ENCODE results near the gene INTU.

Gene INTU

GRCh38 chr4:127698789-127699200, 66.0 kb downstream of the INTU start:
- H3K79me2 ChIP-seq (ENCODE audit: insufficient read depth, low read length) = no peaks in the 10 kb centered on the region
- 0 out of 2 replicates have a peak, but pooled peaks cover 3% of the 10 kb centered on the region for H3K9me3 ChIP-seq (ENCODE audit: insufficient read depth, low read depth, low read length)
- H3K4me1 ChIP-seq (ENCODE audit: insufficient read depth, low read length, poor library complexity, severe bottlenecking) = no peaks in the 10 kb centered on the region
- no peak overlapping the region for H3K4me2 ChIP-seq (ENCODE audit: low read depth, low read length, poor library complexity, severe bottlenecking)
- H3K27me3 ChIP-seq (ENCODE audit: insufficient read depth, low read length, poor library complexity, severe bottlenecking) = no peaks in the 10 kb centered on the region
- H3K9me2 ChIP-seq (replicated peaks; ENCODE audit: low read depth, low read length) = no peaks in the 10 kb centered on the region
- H4K20me1 ChIP-seq (ENCODE audit: insufficient read depth, low read length, poor library complexity, severe bottlenecking) = no peaks in the 10 kb centered on the region
- TF ChIP-seq CTCF (conservative IDR thresholded peaks at IDR 0.05; ENCODE audit: low read length) (no peak), EZH2phosphoT487 (IDR thresholded peaks at IDR 0.05; ENCODE audit: borderline replicate concordance) (no peak)
- H2AFZ ChIP-seq (ENCODE audit: low read length) = no peak overlapping the region
- H3K9ac ChIP-seq (ENCODE audit: low read depth, low read length, poor library complexity, severe bottlenecking) = no peak overlapping the region
- H3K36me3 ChIP-seq (ENCODE audit: insufficient read depth, low read length) = no peaks in the 10 kb centered on the region
- no peak overlapping the region for H3K4me3 ChIP-seq (ENCODE audit: low read length, poor library complexity, severe bottlenecking)
- H3F3A ChIP-seq (ENCODE audit: low read depth) = no peaks in the 10 kb centered on the region

GRCh38 chr4:127708985-127709384, 76.2 kb downstream of the INTU start:
- no peaks in the 10 kb centered on the region for H3K4me1 ChIP-seq (ENCODE audit: insufficient read depth, low read length, poor library complexity, severe bottlenecking)
- no peak overlapping the region for H2AFZ ChIP-seq (ENCODE audit: low read length)
- no peak overlapping the region for H3K4me2 ChIP-seq (ENCODE audit: low read depth, low read length, poor library complexity, severe bottlenecking)
- no peak overlapping the region for H3K9ac ChIP-seq (ENCODE audit: low read depth, low read length, poor library complexity, severe bottlenecking)
- no peak overlapping the region for H3K4me3 ChIP-seq (ENCODE audit: low read length, poor library complexity, severe bottlenecking)
- no peaks in the 10 kb centered on the region for H4K20me1 ChIP-seq (ENCODE audit: insufficient read depth, low read length, poor library complexity, severe bottlenecking)
- no peaks in the 10 kb centered on the region for H3K79me2 ChIP-seq (ENCODE audit: insufficient read depth, low read length)
- no peaks in the 10 kb centered on the region for H3F3A ChIP-seq (ENCODE audit: low read depth)
- H3K9me2 ChIP-seq (replicated peaks; ENCODE audit: low read depth, low read length) = no peaks in the 10 kb centered on the region
- TF ChIP-seq EZH2phosphoT487 (IDR thresholded peaks at IDR 0.05; ENCODE audit: borderline replicate concordance) (no peak), CTCF (conservative IDR thresholded peaks at IDR 0.05; ENCODE audit: low read length) (no peak)
- H3K36me3 ChIP-seq (ENCODE audit: insufficient read depth, low read length) = no peaks in the 10 kb centered on the region
- no peaks in the 10 kb centered on the region for H3K27me3 ChIP-seq (ENCODE audit: insufficient read depth, low read length, poor library complexity, severe bottlenecking)
- H3K9me3 ChIP-seq (ENCODE audit: insufficient read depth, low read depth, low read length) = no peaks in the 10 kb centered on the region

DNA sequence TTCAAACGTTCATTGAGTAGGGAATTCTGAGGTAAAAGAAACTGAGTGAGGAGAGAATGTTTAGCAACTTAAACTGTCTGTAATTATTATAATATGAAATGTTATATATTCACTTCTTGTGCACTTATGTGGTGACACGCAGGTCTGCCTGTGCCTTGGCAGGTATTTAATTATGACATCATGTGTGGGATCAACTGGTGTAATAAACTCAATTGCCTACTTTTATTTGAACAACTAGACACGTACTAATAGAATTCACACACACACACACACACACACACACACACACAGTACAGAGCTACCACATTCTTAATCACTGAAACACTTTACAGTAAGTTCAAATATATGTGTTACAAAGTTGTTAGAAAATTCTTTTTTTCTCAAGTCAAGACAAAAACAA, 76.7 kb downstream of the INTU start:
- Histone ChIP-seq H3K4me3 (ENCODE audit: low read length, poor library complexity, severe bottlenecking) (no peak overlapping the region), H3F3A (ENCODE audit: low read depth) (no peaks in the 10 kb centered on the region), H3K27me3 (ENCODE audit: insufficient read depth, low read length, poor library complexity, severe bottlenecking) (no peaks in the 10 kb centered on the region), H3K9me2 (replicated peaks; ENCODE audit: low read depth, low read length) (no peaks in the 10 kb centered on the region), H3K9me3 (ENCODE audit: insufficient read depth, low read depth, low read length) (no peaks in the 10 kb centered on the region), H3K79me2 (ENCODE audit: insufficient read depth, low read length) (no peaks in the 10 kb centered on the region), H4K20me1 (ENCODE audit: insufficient read depth, low read length, poor library complexity, severe bottlenecking) (no peaks in the 10 kb centered on the region), H3K4me1 (ENCODE audit: insufficient read depth, low read length, poor library complexity, severe bottlenecking) (no peaks in the 10 kb centered on the region), H2AFZ (ENCODE audit: low read length) (no peak overlapping the region), H3K9ac (ENCODE audit: low read depth, low read length, poor library complexity, severe bottlenecking) (no peak overlapping the region), H3K36me3 (ENCODE audit: insufficient read depth, low read length) (no peaks in the 10 kb centered on the region), H3K4me2 (ENCODE audit: low read depth, low read length, poor library complexity, severe bottlenecking) (no peak overlapping the region)
- no peak for TF ChIP-seq EZH2phosphoT487 (IDR thresholded peaks at IDR 0.05; ENCODE audit: borderline replicate concordance)
- no peak for TF ChIP-seq CTCF (conservative IDR thresholded peaks at IDR 0.05; ENCODE audit: low read length)
